GM12878 (cell line): ENCODE measurements around the gene SRSF8. TPM values are rescaled to one million over a fixed set of nuclear protein-coding genes. Genes with fewer than 3 reads are reported as not detected.
"Not testable (repeated sequence)": the region's sequence is repeated elsewhere in the genome, so short reads cannot be mapped to it uniquely, and the experiment has no call there.

Source experiments
- ATAC-seq: fragments of 200-7000 bp; cut with Tn5 transposase; 3 replicates; pipeline ENCODE4 v1.9.1; 2020; ENCODE audit warnings: mild to moderate bottlenecking, moderate library complexity
- Bru-seq: library from RNA; stranded (reverse); fragments of 400-500 nt; gene quantifications from one replicate; lab custom pipeline; 2021; lab: Mats Ljungman, UMichigan
- BruChase-seq, 2 experiments: library from RNA; stranded (reverse); fragments of 400-500 nt; gene quantifications; one replicate each; lab custom pipeline; 2021; lab: Mats Ljungman, UMichigan
- BruUV-seq: library from RNA; stranded (reverse); fragments of 400-500 nt; replicated peaks from 2 replicates; lab custom pipeline; 2021; lab: Mats Ljungman, UMichigan
- CTCF ChIA-PET: fragments of 300-600 bp; sonication (Branson Sonifier 250); formaldehyde crosslinking; extraction: SDS; loops from one replicate; lab custom pipeline; 2021; ENCODE audit warnings: inconsistent platforms; lab: Yijun Ruan, JAX
- POLR2A ChIA-PET: fragments of 350-600 bp; formaldehyde crosslinking; extraction: SDS; loops from one replicate; lab custom pipeline; 2021; ENCODE audit warnings: inconsistent platforms; lab: Charles Lee
- RAD21 ChIA-PET: fragments of 300-600 bp; sonication (Branson Sonifier 250); formaldehyde crosslinking; loops from one replicate; lab custom pipeline; 2023; ENCODE audit warnings: antibody characterized with exemption; ENCODE audit not compliant: unreplicated experiment; lab: Charles Lee
- SMC1A ChIA-PET: fragments of 300-600 bp; sonication (Branson Sonifier 250); formaldehyde crosslinking; loops from one replicate; lab custom pipeline; 2023; ENCODE audit not compliant: unreplicated experiment, uncharacterized antibody; lab: Charles Lee
- DNase-seq: peaks from one replicate; pipeline ENCODE4 v3.0.0-alpha.2; 2011; ENCODE audit warnings: low read depth, low spot score
- FAIRE-seq: peaks from 3 replicates; lab custom pipeline; 2011; peaks lifted over from hg19 to GRCh38; lab: Jason Lieb, UNC
- H2AFZ ChIP-seq: 2 replicates; pipeline ENCODE4 v1.6.0; 2011; ENCODE audit warnings: low read depth, low read length, control low read depth; ENCODE audit not compliant: control insufficient read depth
- H3K27ac ChIP-seq: 2 replicates; pipeline ENCODE4 v1.5.1; 2011; ENCODE audit warnings: control low read depth; ENCODE audit not compliant: control insufficient read depth, insufficient read depth
- H3K27me3 ChIP-seq, 2 experiments: replicated peaks in 1 of 2; 2 replicates each; pipeline versions ENCODE4 v1.6.0 to v1.6.1; 2011; ENCODE audit warnings: low read length in 1 of 2; ENCODE audit not compliant: control insufficient read depth in 2 of 2, insufficient read depth in 2 of 2
- H3K36me3 ChIP-seq, 2 experiments: 2 replicates each; pipeline ENCODE4 v1.5.1; 2011; ENCODE audit warnings: low read length in 1 of 2; ENCODE audit not compliant: control insufficient read depth in 2 of 2, insufficient read depth in 2 of 2
- H3K4me1 ChIP-seq: 2 replicates; pipeline ENCODE4 v1.6.1; 2011; ENCODE audit warnings: mild to moderate bottlenecking, low read length, moderate library complexity, mixed read lengths; ENCODE audit not compliant: control insufficient read depth, insufficient read depth
- H3K4me2 ChIP-seq: 2 replicates; pipeline ENCODE4 v1.6.0; 2011; ENCODE audit warnings: control low read depth; ENCODE audit not compliant: control insufficient read depth, insufficient read depth
- H3K4me3 ChIP-seq: fragments of 200-600 bp; sonication (generic); 2 replicates; pipeline ENCODE4 v1.5.1; 2016
- H3K79me2 ChIP-seq: 2 replicates; pipeline ENCODE4 v1.6.0; 2011; ENCODE audit warnings: low read length; ENCODE audit not compliant: control insufficient read depth, insufficient read depth
- H3K9ac ChIP-seq: 2 replicates; pipeline ENCODE4 v1.8.0; 2011; ENCODE audit warnings: low read length, control low read depth, mixed read lengths; ENCODE audit not compliant: control insufficient read depth, insufficient read depth
- H3K9me3 ChIP-seq: replicated peaks from 3 replicates; pipeline ENCODE4 v1.5.1; 2011; ENCODE audit warnings: mild to moderate bottlenecking, low read length; ENCODE audit not compliant: control insufficient read depth, insufficient read depth
- H4K20me1 ChIP-seq: 2 replicates; pipeline ENCODE4 v1.6.0; 2011; ENCODE audit not compliant: control insufficient read depth, insufficient read depth
- POU2F2 ChIP-seq: IDR thresholded peaks from 3 replicates; pipeline ENCODE4 v1.6.1; 2011; ENCODE audit warnings: low read depth, mild to moderate bottlenecking, low read length, borderline replicate concordance
- WGBS: methylation state at CpG from one replicate; pipeline ENCODE4 v1.1.6; 2016; ENCODE audit warnings: low lambda C conversion rate; ENCODE audit not compliant: insufficient replicate concordance, insufficient coverage; ENCODE audit errors: missing lambda C conversion rate; 5-methylcytosine and 5-hydroxymethylcytosine counted together
- in situ Hi-C: fragments of 300-500 bp; cut with MboI; formaldehyde crosslinking; loops from 9 replicates; pipeline ENCODE4 v1.14.3; 2018; ENCODE audit warnings: mixed read lengths
- intact Hi-C: fragments of 100-400 bp; cut with micrococcal nuclease; formaldehyde crosslinking; loops from one replicate; pipeline ENCODE4 v1.14.2; 2022; ENCODE audit not compliant: unreplicated experiment
- long read RNA-seq, 2 experiments: library from polyadenylated mRNA; unstranded; transcript quantifications; one replicate each; pipeline ENCODE4 v2.0.0, GENCODE V29; 2019 to 2020
- polyA minus RNA-seq, 3 experiments: library from RNA; depleted of rRNA, polyadenylated mRNA; stranded (reverse); fragments of >200 nt; gene quantifications; 2 replicates each; pipeline ENCODE4 v1.2.3, GENCODE V29; 2011
- polyA plus RNA-seq, 11 experiments: library from polyadenylated mRNA; depleted of rRNA in 4 of 11; unstranded in 6 of 11; stranded (reverse) in 5 of 11; fragments of >200 nt; fragmentation: Nextera tagmentation in 4 of 11; fragmentation: Illumina TruSeq in 1 of 11; extraction: Ambion mirVana in 4 of 11; extraction: Trizol in 1 of 11; gene quantifications; 1 replicate in 1 of 11; 2 replicates in 10 of 11; pipeline versions ENCODE4 v1.2.1 to v1.2.3, GENCODE V29; 2011 to 2016; ENCODE audit warnings: inconsistent platforms in 2 of 11, missing spikeins in 2 of 11, low read depth in 1 of 11
- total RNA-seq, 4 experiments: library from RNA; depleted of rRNA in 3 of 4; stranded (reverse); fragments of >200 nt in 3 of 4; fragmentation: Illumina TruSeq in 1 of 4; extraction: Trizol in 1 of 4; gene quantifications; 2 replicates each; pipeline versions ENCODE4 v1.2.1 to v1.2.3, GENCODE V29; 2013 to 2021
- TF ChIP-seq, protein P1 (sequence below): fragments of 450-650 bp; IDR thresholded peaks from 2 replicates; pipeline ENCODE4 v1.6.1; 2017; ENCODE audit warnings: mild to moderate bottlenecking, low read depth, inconsistent platforms; ENCODE audit not compliant: poor library complexity, severe bottlenecking

SRSF8 gene, protein sequence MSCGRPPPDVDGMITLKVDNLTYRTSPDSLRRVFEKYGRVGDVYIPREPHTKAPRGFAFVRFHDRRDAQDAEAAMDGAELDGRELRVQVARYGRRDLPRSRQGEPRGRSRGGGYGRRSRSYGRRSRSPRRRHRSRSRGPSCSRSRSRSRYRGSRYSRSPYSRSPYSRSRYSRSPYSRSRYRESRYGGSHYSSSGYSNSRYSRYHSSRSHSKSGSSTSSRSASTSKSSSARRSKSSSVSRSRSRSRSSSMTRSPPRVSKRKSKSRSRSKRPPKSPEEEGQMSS
- 17.1 and 17.5 TPM in 2 replicates for total RNA-seq (2013; cell fraction: nucleolus; rRNA removed)
- total RNA-seq (2014; rRNA removed) (13.2 and 14.2 TPM in 2 replicates), total RNA-seq (2014; rRNA removed; fragmentation: Illumina TruSeq; extraction: Trizol) (15.3 and 19.5 TPM in 2 replicates), total RNA-seq (2021) (28.1 and 30.1 TPM in 2 replicates), polyA plus RNA-seq (2011; rRNA removed) (41.5 and 48.3 TPM in 2 replicates), polyA plus RNA-seq (2014; fragmentation: Illumina TruSeq; extraction: Trizol) (29.0 and 40.5 TPM in 2 replicates), polyA plus RNA-seq (2014; fragmentation: Nextera tagmentation; extraction: Ambion mirVana) (10 to 100 TPM; 15.3 to 24.4 TPM), polyA plus RNA-seq (2014; rRNA removed) (24.8 and 25.2 TPM in 2 replicates), polyA plus RNA-seq (2016; fragmentation: Nextera tagmentation; extraction: Ambion mirVana) (10 to 100 TPM; 36.3 to 43.1 TPM), polyA minus RNA-seq (2011; rRNA and poly(A)+ RNA removed) (30.1 and 31.2 TPM in 2 replicates), Bru-seq, nascent RNA (percentile 96 among the genes with signal in this experiment), BruChase-seq, experiment 1, labeled RNA remaining after a 6-hour chase (percentile 97 among the genes with signal in this experiment), BruChase-seq, experiment 2, labeled RNA remaining after a 2-hour chase (percentile 98 among the genes with signal in this experiment)
- 20.3 TPM for polyA plus RNA-seq (2011; ENCODE audit: low read depth)
- 31.9 and 35.7 TPM in 2 replicates for polyA plus RNA-seq (2011; cell fraction: cytosol; rRNA removed)
- 18.0 and 20.8 TPM in 2 replicates for polyA plus RNA-seq (2011; cell fraction: nucleus; rRNA removed)
- 24.4 and 26.5 TPM in 2 replicates for polyA plus RNA-seq (2012)
- 8.7 and 11.4 TPM in 2 replicates for polyA minus RNA-seq (2011; cell fraction: cytosol; rRNA and poly(A)+ RNA removed)
- polyA minus RNA-seq (2011; cell fraction: nucleus; rRNA and poly(A)+ RNA removed): 14.0 and 18.5 TPM in 2 replicates
- long read RNA-seq, experiment 1, full-length matches to known transcripts: 29 of 33 reads
- long read RNA-seq, experiment 1, partial matches to known transcripts: 0 of 33 reads
- long read RNA-seq, experiment 1, other reads (novel, unspliced or antisense): 4 of 33 reads
- long read RNA-seq, experiment 2, full-length matches to known transcripts: 52 of 53 reads
- long read RNA-seq, experiment 2, partial matches to known transcripts: 0 of 53 reads
- long read RNA-seq, experiment 2, other reads (novel, unspliced or antisense): 1 of 53 reads

DNA sequence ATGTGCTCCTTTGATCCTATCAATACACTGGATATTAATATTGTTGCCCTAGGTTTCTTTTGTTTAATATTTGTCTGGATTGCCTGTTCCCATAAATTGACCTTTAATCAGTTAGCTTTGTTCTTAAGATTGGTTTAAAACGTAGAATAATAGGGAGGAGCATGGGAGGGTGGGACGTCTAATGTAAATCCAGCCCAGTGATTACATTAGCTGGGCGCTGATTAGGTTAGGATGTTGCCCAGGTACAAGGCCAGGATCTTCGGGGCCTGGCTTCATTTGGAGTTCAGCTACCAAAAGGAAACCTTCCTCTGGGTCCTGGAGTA is at the start of gene SRSF8:
SRSF8 (plus strand) TSS at position 204 of the 323 bp plus-strand sequence. CDS start 308 bp downstream, outside the sequence.
- Histone ChIP-seq H3K4me3 (peak within 1 kb of the TSS; percentile 99), H3K4me1 (0 out of 2 replicates have a peak, but pooled peaks cover 3% of the 10 kb centered on the region), H4K20me1 (no peaks in the 10 kb centered on the region), H3K4me2 (peak within 1 kb of the TSS; percentile 64), H2AFZ (peak within 1 kb of the TSS; percentile 87)
- BruUV-seq: no TSS peak
- DNase-seq: no peak
- in situ Hi-C loops: no loop called here
- intact Hi-C loops: loop anchor here (5.0 to 10.0 kb wide), 3 partner anchors 89 to 696 kb away; no protein-coding TSS in a partner anchor
- 0% methylated on average over 4 of the region's 4 CpGs for WGBS
- TF ChIP-seq, protein P1, sequence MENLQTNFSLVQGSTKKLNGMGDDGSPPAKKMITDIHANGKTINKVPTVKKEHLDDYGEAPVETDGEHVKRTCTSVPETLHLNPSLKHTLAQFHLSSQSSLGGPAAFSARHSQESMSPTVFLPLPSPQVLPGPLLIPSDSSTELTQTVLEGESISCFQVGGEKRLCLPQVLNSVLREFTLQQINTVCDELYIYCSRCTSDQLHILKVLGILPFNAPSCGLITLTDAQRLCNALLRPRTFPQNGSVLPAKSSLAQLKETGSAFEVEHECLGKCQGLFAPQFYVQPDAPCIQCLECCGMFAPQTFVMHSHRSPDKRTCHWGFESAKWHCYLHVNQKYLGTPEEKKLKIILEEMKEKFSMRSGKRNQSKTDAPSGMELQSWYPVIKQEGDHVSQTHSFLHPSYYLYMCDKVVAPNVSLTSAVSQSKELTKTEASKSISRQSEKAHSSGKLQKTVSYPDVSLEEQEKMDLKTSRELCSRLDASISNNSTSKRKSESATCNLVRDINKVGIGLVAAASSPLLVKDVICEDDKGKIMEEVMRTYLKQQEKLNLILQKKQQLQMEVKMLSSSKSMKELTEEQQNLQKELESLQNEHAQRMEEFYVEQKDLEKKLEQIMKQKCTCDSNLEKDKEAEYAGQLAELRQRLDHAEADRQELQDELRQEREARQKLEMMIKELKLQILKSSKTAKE: no peak
- peak; percentile 28; the same call in 1 of the 3 replicates for TF ChIP-seq POU2F2
- TF ChIP-seq, all 136 proteins: peak for 1
- SMC1A ChIA-PET: interaction anchor here (0.8 to 14.9 kb wide), 10 partner anchors 10 to 644 kb away, joined by 3 to 315 read pairs (median 20); partner anchors contain the start of gene ENDOD1
- peak within 1 kb of the TSS; percentile 75 for H3K27ac ChIP-seq
- 0 out of 4 replicates have a peak, but pooled peaks cover 0 to 4% of the 10 kb centered on the region in 2 experiments for H3K36me3 ChIP-seq
- H3K9ac ChIP-seq: peak within 1 kb of the TSS; percentile 81
- peaks cover 28% of the 10 kb centered on the region for H3K79me2 ChIP-seq
- CTCF ChIA-PET: interaction anchor here (0.7 to 14.4 kb wide), 12 partner anchors 9 to 724 kb away, joined by 3 to 459 read pairs (median 7); partner anchors contain the start of genes CEP57, ENDOD1 and SESN3
- FAIRE-seq: no peak
- RAD21 ChIA-PET: interaction anchor here (1.1 to 11.8 kb wide), 10 partner anchors 11 to 649 kb away, joined by 3 to 244 read pairs (median 17); partner anchors contain the start of genes CWC15, ENDOD1, KDM4D and SESN3
- H3K9me3 ChIP-seq: no peaks in the 10 kb centered on the region
- ATAC-seq: peak; percentile 62
- POLR2A ChIA-PET: interaction anchor here (0.6 to 11.1 kb wide), 9 partner anchors 10 to 724 kb away, joined by 3 to 139 read pairs (median 5); partner anchors contain the start of genes CEP57, CWC15, ENDOD1 and FAM76B
- H3K27me3 ChIP-seq: no peaks in the 10 kb centered on the region

DNA sequence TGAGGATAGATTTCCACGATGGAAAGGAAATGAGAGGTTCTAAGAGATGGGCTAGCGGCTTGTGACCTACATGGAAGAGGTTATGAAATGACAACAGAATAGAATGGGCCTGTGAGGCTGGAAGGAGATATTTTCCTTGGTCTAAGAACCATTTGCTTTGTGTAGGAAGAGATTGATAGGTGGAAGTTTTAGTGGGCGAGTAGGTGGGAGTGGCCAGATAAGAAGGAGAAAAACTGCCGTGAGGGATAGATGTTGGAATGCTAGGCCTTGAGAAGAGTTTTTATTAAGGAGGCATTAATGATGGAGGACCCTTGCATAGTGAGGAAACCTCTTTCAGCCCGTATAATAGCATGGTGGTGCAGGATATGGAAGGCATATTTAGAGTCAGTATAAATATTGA is 45.3 kb upstream of the SRSF8 start:
- SMC1A ChIA-PET, H3K9ac ChIP-seq, H3K4me2 ChIP-seq, H3K4me3 ChIP-seq, RAD21 ChIA-PET, intact Hi-C loops, BruUV-seq, H3K36me3 ChIP-seq, H2AFZ ChIP-seq, POLR2A ChIA-PET, in situ Hi-C loops, H3K9me3 ChIP-seq, FAIRE-seq, H3K79me2 ChIP-seq, H4K20me1 ChIP-seq, ATAC-seq, H3K27ac ChIP-seq, H3K4me1 ChIP-seq, CTCF ChIA-PET, H3K27me3 ChIP-seq, DNase-seq: not testable (repeated sequence)
- 69% methylated on average over 5 of the region's 5 CpGs for WGBS
